HepG2 (cell line): Measurements from ENCODE around the gene ARHGDIA. TPM values are rescaled to one million over a fixed set of nuclear protein-coding genes. Genes with fewer than 3 reads are reported as not detected.
A peak's percentile ranks its signal among the peaks of the same experiment; 100 is the strongest.

Experiments
- AGO2 ChIP-seq: fragments of 200-400 bp; formaldehyde crosslinking; optimal IDR thresholded peaks from 2 replicates; pipeline ENCODE3; 2017; ENCODE audit warnings: mild to moderate bottlenecking, low read depth, low read length, moderate library complexity
- ATF4 ChIP-seq, 2 experiments: fragments of 450-650 bp in 1 of 2; sonication (generic) in 1 of 2; formaldehyde crosslinking; IDR thresholded peaks; 2 replicates each; pipeline versions ENCODE4 v1.5.0 to v1.8.0; 2020 to 2022; ENCODE audit warnings: mild to moderate bottlenecking in 1 of 2, missing genetic modification reagents in 1 of 2
- CREB3 ChIP-seq: sonication (generic); formaldehyde crosslinking; IDR thresholded peaks from 2 replicates; pipeline ENCODE4 v1.5.0; 2020; ENCODE audit warnings: missing genetic modification reagents
- CSRNP1 ChIP-seq: sonication (generic); formaldehyde crosslinking; IDR thresholded peaks from 2 replicates; pipeline ENCODE4 v1.8.1; 2023; ENCODE audit warnings: mild to moderate bottlenecking, missing genetic modification reagents
- ERF ChIP-seq: IDR thresholded peaks from 2 replicates; pipeline ENCODE4 v1.6.1; 2018; ENCODE audit warnings: missing biosample characterization, missing genetic modification reagents
- FOSL2 ChIP-seq: sonication (generic); formaldehyde crosslinking; IDR thresholded peaks from 2 replicates; pipeline ENCODE4 v1.4.0; 2020; ENCODE audit warnings: missing genetic modification reagents
- HMGXB3 ChIP-seq: sonication (generic); formaldehyde crosslinking; IDR thresholded peaks from 2 replicates; pipeline ENCODE4 v1.4.0; 2020; ENCODE audit warnings: missing genetic modification reagents, borderline replicate concordance
- KLF16 ChIP-seq, 2 experiments: sonication (generic) in 1 of 2; formaldehyde crosslinking in 1 of 2; IDR thresholded peaks; 2 replicates each; pipeline versions ENCODE4 v1.6.1 to v1.8.0; 2016 to 2023; ENCODE audit warnings: missing genetic modification reagents in 2 of 2, missing compliant biosample characterization in 1 of 2
- MZF1 ChIP-seq: sonication (generic); formaldehyde crosslinking; IDR thresholded peaks from 2 replicates; pipeline ENCODE4 v1.8.1; 2023; ENCODE audit warnings: mild to moderate bottlenecking, missing genetic modification reagents, borderline replicate concordance
- SALL1 ChIP-seq: sonication (generic); formaldehyde crosslinking; IDR thresholded peaks from 2 replicates; pipeline ENCODE4 v1.8.0; 2022; ENCODE audit warnings: mild to moderate bottlenecking, missing genetic modification reagents
- SALL2 ChIP-seq: sonication (generic); formaldehyde crosslinking; IDR thresholded peaks from 2 replicates; pipeline ENCODE4 v1.8.1; 2023; ENCODE audit warnings: mild to moderate bottlenecking, missing genetic modification reagents, inconsistent platforms
- SIN3A ChIP-seq: IDR thresholded peaks from 2 replicates; pipeline ENCODE4 v1.6.1; 2011; ENCODE audit warnings: low read depth, mild to moderate bottlenecking, control low read depth, low read length, borderline replicate concordance
- TRIM24 ChIP-seq: sonication (generic); formaldehyde crosslinking; IDR thresholded peaks from 2 replicates; pipeline ENCODE4 v1.8.0; 2022; ENCODE audit warnings: mild to moderate bottlenecking, missing genetic modification reagents
- UBTF ChIP-seq: sonication (generic); formaldehyde crosslinking; IDR thresholded peaks from 2 replicates; pipeline ENCODE4 v1.4.0; 2020; ENCODE audit warnings: mild to moderate bottlenecking, missing genetic modification reagents
- ZBTB33 ChIP-seq: sonication (generic); formaldehyde crosslinking; IDR thresholded peaks from 2 replicates; pipeline ENCODE4 v1.4.0; 2020; ENCODE audit warnings: missing genetic modification reagents
- polyA plus RNA-seq, 8 experiments: library from polyadenylated mRNA; depleted of rRNA in 3 of 8; stranded (reverse) in 7 of 8; unstranded in 1 of 8; fragments of >200 nt; fragmentation: Illumina TruSeq in 4 of 8; extraction: Trizol in 4 of 8; gene quantifications; 2 replicates each; pipeline versions ENCODE4 v1.2.1 to v1.2.3, GENCODE V29; 2011 to 2016; ENCODE audit warnings: low read depth in 4 of 8, missing spikeins in 1 of 8, mixed read lengths in 1 of 8; ENCODE audit not compliant: insufficient read depth in 1 of 8
- total RNA-seq, 5 experiments: library from RNA; depleted of rRNA; stranded (reverse); fragments of >200 nt; fragmentation: Illumina TruSeq; extraction: Trizol; gene quantifications; 2 replicates each; pipeline ENCODE4 v1.2.3, GENCODE V29; 2016; ENCODE audit warnings: low read depth in 1 of 5

Gene ARHGDIA
- total and polyA plus RNA-seq, 2 of the 13 experiments (the other 11 are each of a cell fraction or from before 2014, with no cell fraction given) = 40.0 to 64.0 TPM

GRCh38 chr17:81870131-81870980 lies 781 bp downstream of the ARHGDIA start (continued):
- TF ChIP-seq HMGXB3 (CRISPR knock-in tag) = peak; percentile 57
- 0 out of 2 replicates have a peak, but pooled peaks have one; percentile 29 for TF ChIP-seq CREB3 (CRISPR knock-in tag)
- TF ChIP-seq ERF (CRISPR knock-in tag) = peak; percentile 5; the same call in 1 of the 2 replicates
- TF ChIP-seq KLF16 (CRISPR knock-in tag; IDR thresholded peaks at IDR 0.05) = peak; percentile 25 to 54; a peak in 1 of 4 replicates
- TF ChIP-seq ATF4 (CRISPR knock-in tag; IDR thresholded peaks at IDR 0.05) = no peak
- TF ChIP-seq FOSL2 (CRISPR knock-in tag) = peak; percentile 4; the same call in 1 of the 2 replicates
- TF ChIP-seq SIN3A = 0 out of 2 replicates have a peak, but pooled peaks have one; percentile 43
- TF ChIP-seq SALL1 (CRISPR knock-in tag) = peak; percentile 39
- TF ChIP-seq MZF1 = 0 out of 2 replicates have a peak, but pooled peaks have one; percentile 61
- no peak for TF ChIP-seq SALL2 (CRISPR knock-in tag)
- peak; percentile 11 for TF ChIP-seq UBTF (CRISPR knock-in tag)
- TF ChIP-seq CSRNP1 (CRISPR knock-in tag) = no peak
- TF ChIP-seq TRIM24 (CRISPR knock-in tag) = no peak
- no peak for TF ChIP-seq ZBTB33 (CRISPR knock-in tag)
- TF ChIP-seq AGO2 = peak; percentile 13
